GM12865 (cell line): Measurements from ENCODE around the gene UCN.

Experiments
- DNase-seq: peaks from one replicate; pipeline ENCODE4 v3.0.0; 2010; ENCODE audit warnings: low read depth
- H3K4me3 ChIP-seq: 2 replicates; pipeline ENCODE4 v1.5.1; 2011; ENCODE audit warnings: mild to moderate bottlenecking, low read depth, low read length, control low read depth
- TF ChIP-seq, protein P1 (sequence below): IDR thresholded peaks from 2 replicates; pipeline ENCODE4 v1.5.1; 2011; ENCODE audit warnings: low read length, control low read depth, low read depth, inconsistent platforms; ENCODE audit not compliant: insufficient read depth; ENCODE audit errors: missing control alignments

The UCN gene

DNA sequence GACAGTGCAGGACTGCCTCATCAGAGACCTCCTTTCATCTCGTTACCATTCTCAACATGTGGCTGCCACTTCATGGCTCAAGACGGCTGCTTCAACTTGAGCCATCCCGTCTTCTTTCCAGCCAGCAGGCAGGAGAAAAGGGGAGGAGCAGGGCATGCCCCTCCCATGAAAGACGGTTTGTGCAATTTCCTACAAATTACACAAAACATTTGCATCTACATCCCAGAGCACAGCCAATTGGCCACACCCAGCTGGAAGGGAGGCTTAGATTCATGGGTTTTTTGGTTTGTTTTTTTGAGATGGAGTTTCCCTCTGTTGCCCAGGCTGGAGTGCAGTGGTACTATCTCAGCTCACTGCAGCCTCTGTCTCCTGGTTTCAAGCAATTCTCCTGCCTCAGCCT lies 11.8 kb downstream of the UCN start:
- TF ChIP-seq, protein P1, sequence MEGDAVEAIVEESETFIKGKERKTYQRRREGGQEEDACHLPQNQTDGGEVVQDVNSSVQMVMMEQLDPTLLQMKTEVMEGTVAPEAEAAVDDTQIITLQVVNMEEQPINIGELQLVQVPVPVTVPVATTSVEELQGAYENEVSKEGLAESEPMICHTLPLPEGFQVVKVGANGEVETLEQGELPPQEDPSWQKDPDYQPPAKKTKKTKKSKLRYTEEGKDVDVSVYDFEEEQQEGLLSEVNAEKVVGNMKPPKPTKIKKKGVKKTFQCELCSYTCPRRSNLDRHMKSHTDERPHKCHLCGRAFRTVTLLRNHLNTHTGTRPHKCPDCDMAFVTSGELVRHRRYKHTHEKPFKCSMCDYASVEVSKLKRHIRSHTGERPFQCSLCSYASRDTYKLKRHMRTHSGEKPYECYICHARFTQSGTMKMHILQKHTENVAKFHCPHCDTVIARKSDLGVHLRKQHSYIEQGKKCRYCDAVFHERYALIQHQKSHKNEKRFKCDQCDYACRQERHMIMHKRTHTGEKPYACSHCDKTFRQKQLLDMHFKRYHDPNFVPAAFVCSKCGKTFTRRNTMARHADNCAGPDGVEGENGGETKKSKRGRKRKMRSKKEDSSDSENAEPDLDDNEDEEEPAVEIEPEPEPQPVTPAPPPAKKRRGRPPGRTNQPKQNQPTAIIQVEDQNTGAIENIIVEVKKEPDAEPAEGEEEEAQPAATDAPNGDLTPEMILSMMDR: no peak
- H3K4me3 ChIP-seq: no peak overlapping the region
- no peak for DNase-seq

DNA sequence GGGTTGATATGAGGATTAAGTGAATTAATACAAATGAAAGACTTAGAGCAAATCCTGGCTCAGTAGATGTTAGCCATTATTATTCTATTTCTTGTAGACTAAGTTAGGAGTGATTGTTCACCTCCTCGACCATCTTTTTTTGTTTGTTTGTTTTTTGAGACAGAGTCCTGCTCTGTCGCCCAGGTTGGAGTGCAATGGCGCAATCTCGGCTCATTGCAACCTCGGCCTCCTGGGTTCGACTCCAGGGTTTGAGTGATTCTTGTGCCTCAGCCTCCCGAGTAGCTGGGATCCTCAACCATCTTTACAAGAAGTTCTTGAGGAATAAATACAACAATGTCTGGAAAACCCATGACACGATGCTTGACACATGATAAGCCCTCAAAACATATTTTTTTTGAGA lies 13.3 kb downstream of the UCN start:
- no peak for DNase-seq
- TF ChIP-seq, protein P1: no peak
- no peak overlapping the region for H3K4me3 ChIP-seq

DNA sequence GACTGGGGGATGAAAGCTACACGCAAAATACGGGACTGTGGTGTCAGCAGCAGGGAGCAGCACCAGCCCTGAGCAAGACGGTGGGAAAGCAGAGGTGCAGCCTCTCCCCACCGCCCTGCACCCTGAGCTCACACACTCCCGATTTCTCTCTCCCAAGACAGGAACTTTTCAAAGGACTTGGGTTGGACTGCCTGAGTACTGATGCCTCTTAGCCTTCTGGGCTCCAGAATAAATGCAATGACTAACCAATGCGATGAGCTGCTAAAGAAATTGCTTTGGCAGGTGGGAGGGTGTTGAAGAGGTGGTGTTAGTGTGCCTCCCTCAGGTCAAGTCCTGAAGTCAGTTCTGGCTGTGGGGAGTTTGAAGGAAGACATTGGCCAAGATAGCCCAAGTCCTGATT lies 16.4 kb downstream of the UCN start:
- DNase-seq: no peak
- H3K4me3 ChIP-seq: no peak overlapping the region
- TF ChIP-seq, protein P1: no peak

DNA sequence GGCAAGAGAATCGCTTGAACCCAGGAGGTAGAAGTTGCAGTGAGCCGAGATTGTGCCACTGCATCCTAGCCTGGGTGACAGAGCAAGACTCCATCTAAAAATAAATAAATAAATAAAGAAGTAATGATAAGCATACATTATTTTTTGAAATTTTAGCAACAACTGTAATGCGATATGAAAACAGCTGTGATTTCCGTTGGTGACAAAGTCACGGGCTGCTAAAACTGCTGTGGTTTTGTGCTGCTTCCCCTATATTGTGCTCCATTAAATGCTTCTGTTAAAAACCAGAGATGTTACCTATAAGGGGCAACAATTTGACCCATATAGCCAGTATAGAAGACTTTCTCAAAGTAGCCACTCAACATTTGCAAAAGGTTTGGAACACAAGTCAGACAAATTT lies 17.7 kb downstream of the UCN start:
- TF ChIP-seq, protein P1: no peak
- H3K4me3 ChIP-seq: no peak overlapping the region
- no peak for DNase-seq

DNA sequence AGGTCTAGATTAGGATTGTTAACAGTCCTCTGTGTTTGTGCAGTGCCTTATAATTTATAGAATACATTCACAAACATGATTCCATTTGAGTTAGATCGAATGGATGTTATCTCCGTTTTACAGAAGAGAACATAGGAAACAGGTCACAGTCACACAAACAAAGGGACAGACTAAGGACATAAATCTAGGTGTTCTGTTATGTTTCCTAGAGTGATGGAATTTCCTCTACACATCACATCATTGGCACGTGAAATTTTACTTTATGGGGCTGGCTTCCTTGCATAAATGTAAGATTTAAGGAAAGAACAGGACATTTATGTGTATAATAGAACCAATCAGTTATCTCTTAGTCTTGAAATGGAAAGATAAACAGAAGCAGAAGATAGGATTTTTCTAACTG lies 19.6 kb downstream of the UCN start:
- no peak for DNase-seq
- TF ChIP-seq, protein P1: no peak
- no peak overlapping the region for H3K4me3 ChIP-seq

DNA sequence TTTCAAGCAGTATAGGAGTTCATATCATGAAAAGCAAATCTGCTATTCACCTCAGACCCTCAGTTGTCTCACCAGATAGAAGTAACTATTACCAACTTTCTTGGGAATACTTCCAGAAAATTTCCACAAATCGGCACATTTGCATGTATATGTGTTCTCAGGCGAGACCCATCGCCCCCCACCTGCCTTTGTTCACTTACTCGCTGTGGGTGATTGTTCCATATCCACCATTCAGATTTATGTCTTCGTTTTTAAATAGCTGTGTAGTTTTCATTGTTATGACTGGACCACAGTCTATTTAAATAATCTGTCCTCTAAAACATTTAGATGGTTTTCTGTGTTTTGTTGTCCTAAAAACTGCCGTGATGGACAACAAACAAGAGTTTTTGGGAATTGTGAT lies 22.8 kb downstream of the UCN start:
- DNase-seq: no peak
- no peak overlapping the region for H3K4me3 ChIP-seq
- TF ChIP-seq, protein P1: no peak

DNA sequence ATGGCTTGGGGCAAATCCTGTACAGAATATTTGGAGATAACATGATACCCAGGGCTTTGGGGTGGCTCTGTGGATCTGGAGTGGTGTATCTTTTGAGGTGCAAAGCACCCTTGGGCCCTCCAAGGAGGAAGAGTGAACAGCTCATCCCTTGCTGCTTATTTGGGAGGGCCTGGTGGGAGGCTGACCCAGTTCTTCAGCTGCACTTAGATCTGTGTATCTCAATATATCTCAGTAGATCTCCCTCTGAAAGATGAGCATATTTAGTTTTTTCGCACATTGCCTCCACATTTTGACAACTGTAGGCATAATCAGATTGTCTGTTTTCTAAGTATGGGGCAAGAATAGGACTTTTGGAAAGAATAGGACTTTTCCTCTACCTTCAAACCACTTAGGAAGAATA lies 23.2 kb downstream of the UCN start:
- H3K4me3 ChIP-seq: no peak overlapping the region
- DNase-seq: no peak
- TF ChIP-seq, protein P1: no peak
